Ishikawa (cell line): ENCODE results near the gene PROM1.

ENCODE experiments used
- CEBPB ChIP-seq: IDR thresholded peaks from 2 replicates; pipeline ENCODE4 v1.6.1; 2012
- CREB1 ChIP-seq: IDR thresholded peaks from 2 replicates; pipeline ENCODE4 v1.6.1; 2012; ENCODE audit warnings: low read depth
- EGR1 ChIP-seq: IDR thresholded peaks from 2 replicates; pipeline ENCODE4 v1.6.1; 2012
- EP300 ChIP-seq: IDR thresholded peaks from 2 replicates; pipeline ENCODE4 v1.6.1; 2012; ENCODE audit warnings: borderline replicate concordance
- FOXM1 ChIP-seq: IDR thresholded peaks from 2 replicates; pipeline ENCODE4 v1.6.1; 2012; ENCODE audit warnings: low read depth, borderline replicate concordance
- NFIC ChIP-seq: IDR thresholded peaks from 2 replicates; pipeline ENCODE4 v1.6.1; 2012
- RAD21 ChIP-seq: IDR thresholded peaks from 2 replicates; pipeline ENCODE4 v1.6.1; 2012; ENCODE audit warnings: low read depth
- TAF1 ChIP-seq: IDR thresholded peaks from 2 replicates; pipeline ENCODE4 v1.6.1; 2012; ENCODE audit warnings: low read depth, mild to moderate bottlenecking
- TCF12 ChIP-seq: IDR thresholded peaks from 2 replicates; pipeline ENCODE4 v1.6.1; 2012; ENCODE audit warnings: low read depth
- TEAD4 ChIP-seq: IDR thresholded peaks from 2 replicates; pipeline ENCODE4 v1.6.1; 2012
- YY1 ChIP-seq: IDR thresholded peaks from 2 replicates; pipeline ENCODE4 v1.6.1; 2012; ENCODE audit warnings: low read depth
- ZBTB7A ChIP-seq: IDR thresholded peaks from 2 replicates; pipeline ENCODE4 v1.6.1; 2012; ENCODE audit warnings: low read depth
- TF ChIP-seq, protein P1 (sequence below): IDR thresholded peaks from 2 replicates; pipeline ENCODE4 v1.6.1; 2012
- TF ChIP-seq, protein P2 (sequence below): IDR thresholded peaks from 2 replicates; pipeline ENCODE4 v1.6.1; 2012
- TF ChIP-seq, protein P3 (sequence below): IDR thresholded peaks from 2 replicates; pipeline ENCODE4 v1.6.1; 2012; ENCODE audit warnings: low read depth, mild to moderate bottlenecking

The PROM1 gene

GRCh38 chr4:16122784-16123183 lies 39.0 kb upstream of the PROM1 start:
- TF ChIP-seq, protein P1, sequence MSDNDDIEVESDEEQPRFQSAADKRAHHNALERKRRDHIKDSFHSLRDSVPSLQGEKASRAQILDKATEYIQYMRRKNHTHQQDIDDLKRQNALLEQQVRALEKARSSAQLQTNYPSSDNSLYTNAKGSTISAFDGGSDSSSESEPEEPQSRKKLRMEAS = no peak
- TF ChIP-seq CEBPB (no peak), ZBTB7A (no peak), YY1 (no peak), TEAD4 (no peak), TCF12 (no peak), NFIC (no peak), CREB1 (no peak), EGR1 (no peak), EP300 (no peak), TAF1 (no peak), RAD21 (no peak), FOXM1 (no peak)
- TF ChIP-seq, protein P2, sequence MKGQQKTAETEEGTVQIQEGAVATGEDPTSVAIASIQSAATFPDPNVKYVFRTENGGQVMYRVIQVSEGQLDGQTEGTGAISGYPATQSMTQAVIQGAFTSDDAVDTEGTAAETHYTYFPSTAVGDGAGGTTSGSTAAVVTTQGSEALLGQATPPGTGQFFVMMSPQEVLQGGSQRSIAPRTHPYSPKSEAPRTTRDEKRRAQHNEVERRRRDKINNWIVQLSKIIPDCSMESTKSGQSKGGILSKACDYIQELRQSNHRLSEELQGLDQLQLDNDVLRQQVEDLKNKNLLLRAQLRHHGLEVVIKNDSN = no peak
- TF ChIP-seq, protein P3, sequence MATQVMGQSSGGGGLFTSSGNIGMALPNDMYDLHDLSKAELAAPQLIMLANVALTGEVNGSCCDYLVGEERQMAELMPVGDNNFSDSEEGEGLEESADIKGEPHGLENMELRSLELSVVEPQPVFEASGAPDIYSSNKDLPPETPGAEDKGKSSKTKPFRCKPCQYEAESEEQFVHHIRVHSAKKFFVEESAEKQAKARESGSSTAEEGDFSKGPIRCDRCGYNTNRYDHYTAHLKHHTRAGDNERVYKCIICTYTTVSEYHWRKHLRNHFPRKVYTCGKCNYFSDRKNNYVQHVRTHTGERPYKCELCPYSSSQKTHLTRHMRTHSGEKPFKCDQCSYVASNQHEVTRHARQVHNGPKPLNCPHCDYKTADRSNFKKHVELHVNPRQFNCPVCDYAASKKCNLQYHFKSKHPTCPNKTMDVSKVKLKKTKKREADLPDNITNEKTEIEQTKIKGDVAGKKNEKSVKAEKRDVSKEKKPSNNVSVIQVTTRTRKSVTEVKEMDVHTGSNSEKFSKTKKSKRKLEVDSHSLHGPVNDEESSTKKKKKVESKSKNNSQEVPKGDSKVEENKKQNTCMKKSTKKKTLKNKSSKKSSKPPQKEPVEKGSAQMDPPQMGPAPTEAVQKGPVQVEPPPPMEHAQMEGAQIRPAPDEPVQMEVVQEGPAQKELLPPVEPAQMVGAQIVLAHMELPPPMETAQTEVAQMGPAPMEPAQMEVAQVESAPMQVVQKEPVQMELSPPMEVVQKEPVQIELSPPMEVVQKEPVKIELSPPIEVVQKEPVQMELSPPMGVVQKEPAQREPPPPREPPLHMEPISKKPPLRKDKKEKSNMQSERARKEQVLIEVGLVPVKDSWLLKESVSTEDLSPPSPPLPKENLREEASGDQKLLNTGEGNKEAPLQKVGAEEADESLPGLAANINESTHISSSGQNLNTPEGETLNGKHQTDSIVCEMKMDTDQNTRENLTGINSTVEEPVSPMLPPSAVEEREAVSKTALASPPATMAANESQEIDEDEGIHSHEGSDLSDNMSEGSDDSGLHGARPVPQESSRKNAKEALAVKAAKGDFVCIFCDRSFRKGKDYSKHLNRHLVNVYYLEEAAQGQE = no peak

- no peak for TF ChIP-seq YY1
- TF ChIP-seq, protein P1 = peak; percentile 53; the same call in 1 of the 2 replicates
- TF ChIP-seq, protein P2 = peak; percentile 57
Measured at GRCh38 chr4:16122308-16122711, 38.5 kb upstream of the PROM1 start.

DNA sequence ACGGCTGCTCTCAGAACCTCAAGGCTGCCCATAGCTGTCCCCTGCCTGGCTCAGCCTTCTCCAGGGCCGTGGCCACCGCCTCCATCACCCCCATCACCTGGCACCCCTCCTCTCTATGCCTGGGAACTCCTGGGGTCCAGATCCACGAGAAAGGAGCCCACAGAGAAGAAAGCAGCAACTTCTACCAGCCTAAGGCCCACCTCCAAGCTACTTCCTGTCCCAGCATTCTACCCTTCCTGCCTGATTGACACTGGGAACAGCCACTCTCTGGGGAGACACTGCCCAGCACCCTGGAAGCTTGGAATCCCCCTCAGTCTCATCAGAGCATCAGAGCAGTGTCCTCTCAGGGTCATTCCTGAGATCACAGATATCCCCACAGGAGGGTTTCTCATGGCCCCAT lies 36.9 kb upstream of the PROM1 start:
- TF ChIP-seq RAD21 (no peak), EP300 (no peak), ZBTB7A (no peak), EGR1 (no peak), FOXM1 (no peak), TEAD4 (no peak), YY1 (no peak), NFIC (no peak), CREB1 (no peak), CEBPB (no peak), TCF12 (no peak), TAF1 (no peak)
- TF ChIP-seq, protein P1 = no peak
- TF ChIP-seq, protein P2 = no peak
- TF ChIP-seq, protein P3 = no peak

DNA sequence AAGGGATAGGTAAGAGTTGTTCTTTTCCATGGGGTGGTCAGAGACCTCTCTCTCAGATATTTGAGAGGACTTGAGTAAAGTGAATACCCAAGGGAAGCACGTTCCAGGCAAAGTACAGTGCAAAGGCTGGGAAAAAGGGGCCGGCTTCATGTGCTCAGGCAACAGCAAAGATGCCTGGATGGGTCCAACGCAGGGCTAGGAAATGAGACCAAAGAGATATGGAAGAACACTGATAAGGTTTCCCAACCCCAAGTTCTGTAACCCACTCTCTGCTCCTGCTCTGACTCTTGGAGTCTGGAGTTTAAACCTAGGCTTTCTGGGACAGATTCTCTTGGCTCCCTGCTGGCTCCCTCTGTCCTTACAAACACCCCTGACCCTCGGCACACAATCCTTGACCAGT lies 36.2 kb upstream of the PROM1 start:
- no peak for TF ChIP-seq FOXM1

DNA sequence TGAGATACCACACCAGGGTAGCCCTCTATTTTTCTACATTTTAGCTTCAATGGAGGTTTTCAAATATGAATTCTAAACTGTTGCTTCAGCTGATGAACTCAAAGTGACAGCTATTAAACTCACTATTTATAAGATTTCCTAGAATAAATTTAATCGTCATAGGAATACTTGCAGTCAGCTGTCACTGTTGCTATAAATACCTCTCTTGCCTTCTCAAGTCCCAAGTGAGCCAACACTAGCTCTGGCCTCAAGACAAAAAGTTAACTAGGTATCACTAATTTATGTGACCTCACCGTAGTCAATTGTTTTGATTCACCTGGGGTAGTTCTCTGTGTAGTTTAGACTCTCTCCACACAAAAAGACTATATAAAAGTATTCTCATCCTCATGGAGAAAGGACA lies 34.3 kb upstream of the PROM1 start:
- TF ChIP-seq YY1 (no peak), CREB1 (no peak), EGR1 (no peak), RAD21 (no peak), TCF12 (no peak), NFIC (no peak), CEBPB (no peak), ZBTB7A (no peak), TAF1 (no peak), FOXM1 (no peak)
- TF ChIP-seq, protein P3 = no peak
- TF ChIP-seq, protein P1 = no peak
